Measurements from ENCODE around the gene NCBP2L. TPM values are rescaled to one million over a fixed set of nuclear protein-coding genes. Genes with fewer than 3 reads are reported as not detected.

NCBP2L gene
- total RNA-seq, 2 donors from 2014 or later, result not detected

GRCh38 chrX:107827030-107827831 is 49.7 kb downstream of the NCBP2L start:
- H3K27me3 ChIP-seq, result no peaks in the 10 kb centered on the region
- H3K4me1 ChIP-seq, result no peaks in the 10 kb centered on the region
- H3K4me3 ChIP-seq, result peak overlapping the region; percentile 47
- no peak for DNase-seq
- no peaks in the 10 kb centered on the region for H3K36me3 ChIP-seq
- no peaks in the 10 kb centered on the region for H3K9me3 ChIP-seq
- intact Hi-C loops (cut with DNase I), result no loop called here
- TF ChIP-seq, protein P1, sequence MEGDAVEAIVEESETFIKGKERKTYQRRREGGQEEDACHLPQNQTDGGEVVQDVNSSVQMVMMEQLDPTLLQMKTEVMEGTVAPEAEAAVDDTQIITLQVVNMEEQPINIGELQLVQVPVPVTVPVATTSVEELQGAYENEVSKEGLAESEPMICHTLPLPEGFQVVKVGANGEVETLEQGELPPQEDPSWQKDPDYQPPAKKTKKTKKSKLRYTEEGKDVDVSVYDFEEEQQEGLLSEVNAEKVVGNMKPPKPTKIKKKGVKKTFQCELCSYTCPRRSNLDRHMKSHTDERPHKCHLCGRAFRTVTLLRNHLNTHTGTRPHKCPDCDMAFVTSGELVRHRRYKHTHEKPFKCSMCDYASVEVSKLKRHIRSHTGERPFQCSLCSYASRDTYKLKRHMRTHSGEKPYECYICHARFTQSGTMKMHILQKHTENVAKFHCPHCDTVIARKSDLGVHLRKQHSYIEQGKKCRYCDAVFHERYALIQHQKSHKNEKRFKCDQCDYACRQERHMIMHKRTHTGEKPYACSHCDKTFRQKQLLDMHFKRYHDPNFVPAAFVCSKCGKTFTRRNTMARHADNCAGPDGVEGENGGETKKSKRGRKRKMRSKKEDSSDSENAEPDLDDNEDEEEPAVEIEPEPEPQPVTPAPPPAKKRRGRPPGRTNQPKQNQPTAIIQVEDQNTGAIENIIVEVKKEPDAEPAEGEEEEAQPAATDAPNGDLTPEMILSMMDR (IDR thresholded peaks at IDR 0.05), result no peak
- peak overlapping the region in 1 of 2 donors; percentile 43 for H3K9ac ChIP-seq (ENCODE audit: low read depth in 2 of 2, low read length in 2 of 2)
- peak overlapping the region; percentile 69 for H3K27ac ChIP-seq

DNA sequence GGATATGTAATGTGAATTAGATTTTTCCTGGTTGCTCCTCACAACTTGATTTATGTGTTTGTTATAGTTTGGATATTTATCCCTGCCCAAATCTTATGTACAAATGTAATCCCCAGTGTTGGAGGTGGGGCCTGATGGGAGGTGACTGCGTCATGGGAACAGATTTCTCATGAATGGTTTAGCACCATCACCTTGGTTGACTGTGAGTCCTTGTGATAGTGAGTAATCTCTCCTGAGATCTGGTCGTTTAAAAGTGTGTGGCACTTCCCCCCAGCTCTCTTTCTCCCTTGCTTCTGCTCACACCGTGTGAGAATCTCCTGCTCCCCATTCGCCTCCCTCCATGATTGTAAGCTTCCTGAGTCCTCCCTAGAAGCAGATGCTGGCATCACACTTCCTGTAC is 50.3 kb downstream of the NCBP2L start:
- Histone ChIP-seq H3K27ac (no peak overlapping the region), H3K9me3 (no peaks in the 10 kb centered on the region), H3K27me3 (no peaks in the 10 kb centered on the region), H3K4me1 (no peaks in the 10 kb centered on the region), H3K4me3 (no peak overlapping the region), H3K36me3 (no peaks in the 10 kb centered on the region), H3K9ac (ENCODE audit: low read depth in 2 of 2, low read length in 2 of 2) (no peak overlapping the region)
- intact Hi-C loops (cut with DNase I), result no loop called here
- TF ChIP-seq, protein P1 (IDR thresholded peaks at IDR 0.05), result no peak
- no peak for DNase-seq

DNA sequence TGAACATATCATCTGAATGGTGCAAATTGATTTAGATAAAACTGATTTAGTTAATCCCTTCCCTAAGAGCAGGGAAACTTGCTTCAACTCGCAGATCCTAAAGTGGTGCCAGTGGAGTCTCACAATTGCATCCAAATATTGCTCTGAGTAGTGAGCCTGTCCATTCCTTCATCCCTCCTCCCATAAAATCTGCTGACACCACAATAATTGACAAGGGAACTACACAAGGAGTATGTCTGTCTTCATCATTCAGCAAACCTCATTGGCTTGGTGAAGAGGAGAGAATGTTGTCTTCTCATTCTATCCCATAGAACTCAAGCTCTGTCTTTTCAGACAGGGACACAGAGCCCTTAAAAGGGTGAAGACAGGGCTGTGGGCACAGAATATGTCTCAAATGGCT is 52.3 kb downstream of the NCBP2L start:
- H3K27ac ChIP-seq, result no peak overlapping the region
- no peak for DNase-seq
- no peak overlapping the region for H3K9ac ChIP-seq (ENCODE audit: low read depth in 2 of 2, low read length in 2 of 2)
- H3K4me1 ChIP-seq, result no peaks in the 10 kb centered on the region
- intact Hi-C loops (cut with DNase I), result no loop called here
- no peaks in the 10 kb centered on the region for H3K36me3 ChIP-seq
- H3K27me3 ChIP-seq, result no peaks in the 10 kb centered on the region
- no peaks in the 10 kb centered on the region for H3K9me3 ChIP-seq
- TF ChIP-seq, protein P1 (IDR thresholded peaks at IDR 0.05), result no peak
- no peak overlapping the region for H3K4me3 ChIP-seq

DNA sequence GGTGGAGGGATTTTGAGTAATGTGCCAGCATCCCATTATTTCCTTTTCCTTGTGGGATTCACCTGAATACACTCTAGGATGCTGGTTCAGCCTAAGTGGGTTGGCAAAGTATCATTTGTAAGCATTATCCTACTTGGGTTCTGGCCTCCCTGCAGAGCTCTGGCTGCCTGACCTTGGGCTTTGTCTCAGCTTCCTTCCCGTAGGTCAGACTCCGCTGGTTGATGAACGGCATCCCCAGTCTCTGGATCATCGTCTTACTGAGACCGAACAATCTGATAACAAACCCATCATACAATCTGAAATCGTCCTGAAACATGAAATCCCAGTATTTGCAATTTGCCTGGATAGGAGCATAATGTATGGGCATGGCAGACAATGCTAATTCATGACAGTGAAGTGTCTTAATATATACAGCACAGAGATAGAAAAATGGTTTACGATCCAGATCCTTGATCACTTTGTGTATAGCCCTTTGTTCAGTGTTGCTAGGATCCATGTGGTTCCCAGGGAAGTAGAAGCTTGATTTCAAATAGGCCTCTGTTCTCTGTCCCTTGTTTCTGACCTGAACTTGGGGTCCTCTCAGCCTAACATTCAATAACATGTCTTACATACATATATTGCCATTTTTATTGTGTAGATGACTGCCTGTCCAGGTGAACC is 53.7 kb downstream of the NCBP2L start:
- intact Hi-C loops (cut with DNase I), result no loop called here
- Histone ChIP-seq H3K9me3 (no peaks in the 10 kb centered on the region), H3K4me1 (no peaks in the 10 kb centered on the region), H3K9ac (ENCODE audit: low read depth in 2 of 2, low read length in 2 of 2) (no peak overlapping the region), H3K27me3 (no peaks in the 10 kb centered on the region), H3K27ac (no peak overlapping the region), H3K36me3 (no peaks in the 10 kb centered on the region), H3K4me3 (no peak overlapping the region)
- no peak for DNase-seq
- TF ChIP-seq, protein P1 (IDR thresholded peaks at IDR 0.05), result no peak

- no peak overlapping the region for H3K9ac ChIP-seq (ENCODE audit: low read depth in 2 of 2, low read length in 2 of 2)
- no peaks in the 10 kb centered on the region for H3K27me3 ChIP-seq
- H3K27ac ChIP-seq, result no peak overlapping the region
- TF ChIP-seq, protein P1 (IDR thresholded peaks at IDR 0.05), result no peak
- H3K4me3 ChIP-seq, result no peak overlapping the region
- H3K36me3 ChIP-seq, result no peaks in the 10 kb centered on the region
- no peak for DNase-seq
- no peaks in the 10 kb centered on the region for H3K9me3 ChIP-seq
- no peaks in the 10 kb centered on the region for H3K4me1 ChIP-seq
- intact Hi-C loops (cut with DNase I), result no loop called here
These were observed 57.0 kb downstream of the NCBP2L start for GRCh38 chrX:107834275-107835201.

Data from colonic mucosa (tissue), 4 donors.